Epidermal melanocyte (primary cell): Measurements from ENCODE around the gene SPRED2.
A peak's percentile ranks its signal among the peaks of the same experiment; 100 is the strongest.

Source experiments
- DNase-seq: peaks from one replicate; pipeline ENCODE4 v3.0.0; 2011; ENCODE audit warnings: low spot score; ENCODE audit not compliant: insufficient read length

SPRED2 gene

GRCh38 chr2:65367524-65367923, 64.9 kb downstream of the SPRED2 start:
- DNase-seq = peak; percentile 61

- DNase-seq = peak; percentile 75
Observed at GRCh38 chr2:65366595-65367125, 65.7 kb downstream of the SPRED2 start.

- DNase-seq = no peak
Observed at GRCh38 chr2:65364986-65365733, 67.2 kb downstream of the SPRED2 start.

- DNase-seq = no peak
Observed at GRCh38 chr2:65363879-65364666, 68.3 kb downstream of the SPRED2 start.

GRCh38 chr2:65361623-65362022, 70.8 kb downstream of the SPRED2 start:
- no peak for DNase-seq

- no peak for DNase-seq
Observed at GRCh38 chr2:65360441-65360840, 72.0 kb downstream of the SPRED2 start.

GRCh38 chr2:65358678-65359400, 73.6 kb downstream of the SPRED2 start:
- no peak for DNase-seq

- DNase-seq = no peak
Observed at GRCh38 chr2:65357959-65358294, 74.5 kb downstream of the SPRED2 start.

GRCh38 chr2:65357095-65357958, 75.1 kb downstream of the SPRED2 start:
- DNase-seq = no peak

GRCh38 chr2:65355186-65355831, 77.1 kb downstream of the SPRED2 start:
- DNase-seq = no peak

- no peak for DNase-seq
Observed at GRCh38 chr2:65354773-65355172, 77.6 kb downstream of the SPRED2 start.

GRCh38 chr2:65353927-65354326, 78.5 kb downstream of the SPRED2 start:
- DNase-seq = no peak

- DNase-seq = no peak
Observed at GRCh38 chr2:65353046-65353445, 79.4 kb downstream of the SPRED2 start.

GRCh38 chr2:65351948-65352595, 80.3 kb downstream of the SPRED2 start:
- DNase-seq = no peak

- DNase-seq = no peak
Observed at GRCh38 chr2:65351234-65351947, 81.0 kb downstream of the SPRED2 start.

GRCh38 chr2:65350651-65351056, 81.7 kb downstream of the SPRED2 start:
- DNase-seq = no peak

GRCh38 chr2:65349863-65350262, 82.5 kb downstream of the SPRED2 start:
- DNase-seq = peak; percentile 35

- no peak for DNase-seq
Observed at GRCh38 chr2:65347913-65348312, 84.5 kb downstream of the SPRED2 start.

GRCh38 chr2:65345631-65346030, 86.8 kb downstream of the SPRED2 start:
- no peak for DNase-seq
